Hippocampal formation (tissue), 2 donors: ENCODE data around the gene NDUFAF2.
"Not testable (repeated sequence)": the region's sequence is repeated elsewhere in the genome, so short reads cannot be mapped to it uniquely, and the experiment has no call there.

Experiments
- DNase-seq, 2 donors: peaks; one replicate each; lab custom pipeline; 2025; lab: John Stamatoyannopoulos, UW

NDUFAF2 gene

GRCh38 chr5:61177716-61178115 lies 232.7 kb downstream of the NDUFAF2 start:
- peak in 1 of 2 donors; percentile 6 for DNase-seq

DNA sequence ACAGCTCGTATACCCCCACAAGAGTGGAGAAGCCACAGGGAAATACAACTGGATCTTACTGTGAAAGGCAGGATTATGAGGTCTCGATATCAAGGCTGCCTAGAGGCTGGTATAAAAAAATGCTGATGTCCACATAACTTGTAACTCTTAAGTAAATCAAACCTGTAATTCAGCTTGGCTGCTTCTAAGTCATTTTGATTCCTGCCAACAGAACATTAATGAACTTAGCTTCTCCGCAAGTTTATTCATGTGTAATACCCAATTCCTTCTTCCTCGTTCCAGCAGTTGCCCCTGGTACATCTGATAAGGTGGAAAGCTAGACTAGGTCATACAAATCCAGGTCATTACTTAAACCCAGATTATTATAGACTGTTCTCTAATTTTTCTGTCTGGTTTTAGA lies 233.7 kb downstream of the NDUFAF2 start:
- no peak for DNase-seq

DNA sequence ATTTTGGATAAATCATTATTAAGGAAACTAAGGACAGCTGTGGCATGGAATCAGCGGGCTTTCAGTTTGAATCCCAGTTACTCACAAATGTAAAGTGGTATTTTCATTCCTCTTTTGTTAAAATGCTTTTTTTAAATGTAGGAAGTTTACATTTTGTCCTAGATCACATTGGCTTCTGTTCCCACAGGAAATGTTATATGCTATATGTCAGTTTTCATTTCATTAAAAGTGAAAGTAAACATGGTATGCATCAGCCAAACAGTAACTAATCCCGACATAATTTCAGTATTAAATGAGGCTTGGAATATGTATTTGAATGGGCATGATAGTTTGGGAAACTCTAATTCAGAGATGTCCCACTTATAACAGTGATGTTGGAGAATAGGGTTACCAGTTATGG lies 235.9 kb downstream of the NDUFAF2 start:
- no peak for DNase-seq

GRCh38 chr5:61182449-61182848 lies 237.4 kb downstream of the NDUFAF2 start:
- DNase-seq, result no peak

GRCh38 chr5:61183538-61183937 lies 238.5 kb downstream of the NDUFAF2 start:
- DNase-seq, result no peak

DNA sequence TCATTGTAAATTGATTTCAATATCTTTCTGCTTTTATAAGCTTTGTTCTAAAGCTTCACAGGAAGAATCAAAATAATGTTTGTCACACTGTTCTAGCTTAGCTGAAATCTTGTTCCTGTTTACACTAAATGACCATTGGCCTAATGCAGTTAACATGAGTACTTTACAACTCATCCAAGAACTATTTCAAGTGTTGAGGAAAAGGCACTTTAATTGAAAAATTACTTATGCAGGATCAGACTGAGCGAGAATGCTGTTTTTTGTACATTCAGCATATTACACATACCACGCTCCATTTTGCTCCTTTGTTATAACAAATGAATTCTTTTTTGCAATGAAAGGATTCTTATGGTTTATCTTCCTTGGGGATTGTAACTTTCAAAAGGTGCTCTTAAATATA lies 239.7 kb downstream of the NDUFAF2 start:
- no peak for DNase-seq

DNA sequence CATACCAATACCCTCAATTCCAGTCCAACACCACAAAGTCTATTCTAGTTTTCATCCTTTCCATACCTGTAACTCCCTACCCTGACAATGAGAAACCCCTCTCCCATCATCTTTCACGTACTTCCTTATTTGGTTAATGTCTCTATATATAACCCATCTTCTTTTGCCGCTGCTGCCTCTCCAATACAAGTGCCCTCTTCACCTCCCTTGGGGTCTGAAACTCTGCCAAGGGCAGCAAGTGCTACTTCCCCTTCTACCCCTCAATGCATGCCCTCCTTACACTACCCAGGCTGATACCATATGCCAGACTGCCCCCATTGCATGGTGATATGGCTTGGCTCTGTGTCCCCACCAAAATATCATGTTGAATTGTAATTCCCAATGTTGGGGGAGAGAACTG lies 241.6 kb downstream of the NDUFAF2 start:
- DNase-seq, result no peak

DNA sequence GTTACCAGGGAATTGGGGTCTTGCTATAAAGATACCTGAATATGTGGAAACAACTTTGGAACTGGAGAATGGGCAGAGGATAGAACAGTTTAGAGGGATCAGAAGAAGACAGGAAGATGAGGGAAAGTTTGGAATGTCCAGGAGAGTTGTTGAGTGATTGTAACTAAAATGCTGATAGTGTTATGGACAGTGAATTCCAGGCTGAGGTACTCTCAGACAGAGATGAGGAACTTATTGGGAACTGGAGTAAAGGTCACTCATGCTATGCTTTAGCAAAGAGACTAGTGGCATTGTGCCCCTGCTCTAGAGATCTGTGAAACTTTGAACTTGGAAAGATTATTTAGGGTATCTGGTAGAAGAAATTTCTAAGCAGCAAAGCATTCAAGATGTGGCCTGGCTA lies 242.3 kb downstream of the NDUFAF2 start:
- not testable (repeated sequence) for DNase-seq

- not testable (repeated sequence) for DNase-seq
Measured at GRCh38 chr5:61187826-61188225, 242.8 kb downstream of the NDUFAF2 start.

DNA sequence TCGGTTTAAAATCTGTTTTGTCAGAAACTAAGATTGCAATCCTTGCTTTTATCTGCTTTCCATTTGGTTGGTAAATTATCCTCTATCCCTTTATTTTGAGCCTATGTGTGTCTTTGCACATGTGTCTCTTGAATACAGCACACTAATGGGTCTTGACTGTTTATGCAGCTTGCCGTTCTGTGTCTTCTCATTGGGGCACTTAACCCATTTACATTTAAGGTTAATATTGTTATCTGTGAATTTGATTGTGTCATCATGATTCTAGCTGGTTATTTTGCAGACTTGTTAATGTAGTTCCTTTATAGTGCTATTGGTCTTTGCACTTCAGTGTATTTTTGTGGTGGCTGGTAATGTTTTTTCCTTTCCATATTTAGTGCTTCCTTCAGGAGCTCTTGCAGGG lies 253.6 kb downstream of the NDUFAF2 start:
- no peak for DNase-seq

- no peak for DNase-seq
Measured at GRCh38 chr5:61200582-61201155, 255.7 kb downstream of the NDUFAF2 start.

- no peak for DNase-seq
Measured at GRCh38 chr5:61202213-61202612, 257.2 kb downstream of the NDUFAF2 start.
